Activated CD4-positive, alpha-beta T cell treated with anti-CD3 and anti-CD28 coated beads for 4 hours (primary cell): ENCODE measurements around the gene IKBIP.
"Not testable (repeated sequence)": the region's sequence is repeated elsewhere in the genome, so short reads cannot be mapped to it uniquely, and the experiment has no call there.

ENCODE experiments used
- DNase-seq, 2 donors: peaks; one replicate each; pipeline ENCODE4 v3.0.0-alpha.2; 2020

IKBIP gene

GRCh38 chr12:98644712-98645571 lies at the start of gene IKBIP, which contains the start of gene APAF1:
TSS of gene IKBIP (minus strand) at chr12:98644788. CDS start at chr12:98644701, 87 bp downstream.
TSS of gene APAF1 (plus strand) at chr12:98645290. CDS start at chr12:98648360, 3,070 bp downstream.
- DNase-seq: peak; percentile 93 to 96

GRCh38 chr12:98691351-98691750 lies 46.8 kb upstream of the IKBIP start:
- DNase-seq: no peak

GRCh38 chr12:98686603-98687002 lies 42.0 kb upstream of the IKBIP start:
- no peak for DNase-seq

DNA sequence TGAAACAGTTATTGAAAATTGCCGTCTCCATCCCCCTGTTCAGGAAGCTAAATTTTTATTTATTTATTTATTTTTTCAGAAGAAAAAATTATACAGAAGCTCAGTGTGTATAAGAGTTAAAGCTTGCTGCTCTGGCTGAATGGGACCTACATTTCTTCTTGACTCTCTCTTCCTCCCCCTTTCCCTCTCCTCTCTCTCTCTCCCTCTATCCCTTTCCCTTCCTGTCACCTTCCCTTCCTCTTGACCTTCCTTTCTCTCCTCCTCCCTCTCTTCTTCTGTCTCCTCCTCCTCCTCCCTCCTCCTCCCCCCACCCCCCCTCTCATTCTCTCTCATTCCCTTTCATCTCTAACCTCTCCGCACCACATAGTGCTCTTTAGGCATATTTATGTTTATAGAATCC lies 39.6 kb upstream of the IKBIP start:
- DNase-seq: no peak

GRCh38 chr12:98679611-98680005 lies 35.0 kb upstream of the IKBIP start:
- no peak for DNase-seq

DNA sequence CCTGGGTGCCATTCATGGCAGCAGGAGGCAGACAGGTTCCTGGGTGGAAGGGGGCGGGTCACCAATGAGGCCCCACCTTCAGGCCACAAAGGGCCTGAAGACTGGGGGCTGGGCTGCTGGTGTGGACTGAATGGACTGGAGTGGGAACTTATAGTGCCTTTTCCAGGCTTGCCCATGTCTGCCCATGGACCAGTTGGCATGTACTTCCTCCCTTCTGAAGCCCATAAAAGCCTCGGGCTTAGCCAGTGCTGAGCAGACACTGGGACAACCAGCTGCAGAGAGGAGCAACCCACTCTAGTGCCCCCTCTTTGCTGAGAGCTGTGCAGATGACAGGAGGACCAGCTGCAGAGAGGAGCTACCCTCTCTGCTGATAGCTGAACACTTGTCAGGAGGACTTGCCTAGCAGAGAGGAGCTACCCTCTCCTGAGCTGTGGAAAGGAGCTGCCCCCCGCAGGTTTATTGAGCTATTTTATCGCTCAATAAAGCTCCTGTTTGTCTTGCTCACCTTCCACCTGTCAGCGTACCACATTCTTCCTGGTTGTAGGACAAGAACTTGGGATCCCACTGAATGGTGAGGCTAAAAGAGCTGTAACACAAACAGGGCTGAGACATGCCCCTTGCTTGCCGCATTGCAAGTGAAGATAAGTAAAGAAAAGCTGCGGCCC lies 34.5 kb upstream of the IKBIP start:
- DNase-seq: no peak

DNA sequence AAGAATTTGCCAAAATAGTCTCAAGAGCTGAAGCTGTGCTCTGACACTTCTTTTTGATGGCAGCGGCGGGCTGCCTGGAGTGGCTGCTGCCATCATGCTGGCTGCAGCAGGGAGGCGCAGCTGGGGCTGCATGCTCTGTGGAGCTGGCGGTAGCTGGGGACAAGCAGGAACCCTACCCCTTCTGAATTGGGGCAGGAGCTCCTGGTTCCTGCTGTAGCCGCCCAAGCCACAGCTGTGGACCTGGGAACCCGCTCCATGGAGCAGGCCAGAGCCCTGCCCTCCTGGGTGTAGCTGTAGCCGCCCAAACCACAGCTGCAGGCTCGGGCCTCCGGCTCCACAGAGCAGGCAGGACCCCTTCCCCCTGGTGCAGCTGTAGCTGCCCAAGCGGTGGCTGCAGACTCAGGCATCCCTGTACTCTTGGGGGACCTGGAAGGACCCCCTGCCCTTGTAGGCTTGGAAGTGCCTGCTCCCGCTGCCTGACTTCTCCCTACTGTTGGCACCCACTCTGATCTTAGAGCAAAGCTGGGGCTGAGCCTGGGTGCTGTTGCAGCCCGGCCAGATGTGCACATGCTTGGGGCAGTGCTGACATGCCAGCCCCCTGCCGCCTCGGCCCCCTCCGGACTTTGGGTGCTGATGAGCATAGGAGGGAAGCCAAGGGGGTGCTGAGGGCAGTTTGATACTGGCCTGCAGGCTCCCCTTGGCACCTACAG lies 33.8 kb upstream of the IKBIP start:
- DNase-seq: no peak

DNA sequence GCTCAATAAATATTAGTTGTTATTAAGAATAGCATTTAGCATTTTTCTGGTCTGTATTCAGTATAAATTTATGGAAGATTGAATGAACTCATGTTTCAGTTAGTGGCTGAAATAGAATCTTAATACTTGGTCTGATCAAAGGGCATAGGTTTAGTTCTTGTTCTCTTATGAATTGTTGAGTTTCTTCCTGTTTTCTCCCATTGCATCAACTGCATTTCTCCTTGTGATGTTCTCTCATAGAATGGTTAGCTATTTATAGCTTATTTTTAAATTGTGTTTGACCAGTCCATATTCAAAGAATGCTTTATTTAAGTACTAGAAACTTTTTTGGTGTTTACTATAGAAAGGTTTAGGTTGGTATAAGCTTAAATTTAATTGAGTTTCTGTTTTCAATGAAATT lies 30.3 kb upstream of the IKBIP start:
- no peak for DNase-seq

GRCh38 chr12:98671459-98671858 lies 26.9 kb upstream of the IKBIP start:
- DNase-seq: no peak

DNA sequence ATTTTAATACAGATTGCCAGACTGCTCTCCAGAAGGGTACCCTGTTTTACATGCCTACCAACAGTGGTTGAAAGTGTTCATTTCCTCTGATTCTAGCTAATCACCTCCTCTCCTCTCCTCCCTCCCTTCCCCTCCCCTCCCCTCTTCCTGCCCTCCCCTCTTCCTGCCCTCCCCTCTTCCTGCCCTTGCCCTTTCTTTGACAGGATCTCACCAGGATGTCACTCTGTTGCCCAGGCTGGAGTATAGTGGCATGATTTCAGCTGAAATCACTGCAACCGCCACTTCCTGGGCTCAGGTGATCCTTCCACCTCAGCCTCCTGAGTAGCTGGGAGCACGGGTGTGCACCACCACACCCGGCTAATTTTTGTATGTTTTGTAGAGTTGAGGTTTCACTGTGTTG lies 25.2 kb upstream of the IKBIP start:
- no peak for DNase-seq

- DNase-seq: no peak
Measured at GRCh38 chr12:98660521-98660920, 15.9 kb upstream of the IKBIP start.

- DNase-seq: no peak
Measured at GRCh38 chr12:98656289-98657101, 11.9 kb upstream of the IKBIP start.

GRCh38 chr12:98653866-98654493 lies 9.4 kb upstream of the IKBIP start:
- no peak for DNase-seq

GRCh38 chr12:98651328-98651727 lies 6.7 kb upstream of the IKBIP start:
- DNase-seq: no peak

DNA sequence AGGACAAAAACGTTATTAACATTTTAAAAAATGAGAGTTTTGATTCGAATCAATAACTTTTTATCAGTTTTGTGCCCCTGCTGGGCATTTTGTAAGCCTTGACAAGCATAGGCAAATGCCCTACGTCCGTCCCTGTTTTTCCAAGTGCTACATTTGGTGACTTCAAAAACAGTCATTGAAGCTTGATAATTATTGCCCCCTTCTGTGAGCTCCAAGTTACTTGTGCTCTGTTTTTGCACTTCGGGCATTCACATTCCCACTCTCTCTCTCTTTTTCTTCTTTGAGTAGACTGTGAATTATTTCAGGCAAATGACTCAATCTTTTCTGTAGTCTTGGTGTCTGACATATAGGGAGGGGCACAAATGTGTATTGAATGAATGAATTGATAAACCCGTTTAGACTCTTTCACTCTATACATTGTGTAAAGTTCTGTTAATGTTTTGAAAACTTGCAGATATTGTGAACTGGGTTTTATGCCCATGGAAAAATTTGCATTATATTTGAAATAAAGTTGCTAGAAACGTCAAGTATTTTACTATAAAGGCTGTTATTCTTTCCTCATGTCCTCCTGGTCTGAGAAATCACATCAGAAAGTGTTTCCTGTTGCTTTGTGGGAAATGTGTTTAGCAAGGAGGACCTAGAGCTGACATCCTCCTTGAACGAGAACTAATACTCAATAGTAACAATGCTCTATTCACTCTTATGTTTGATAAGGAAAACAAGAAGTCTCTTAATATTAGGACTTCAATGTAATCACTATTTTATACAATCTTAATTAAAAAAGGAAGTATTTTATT lies 1.9 kb upstream of the IKBIP start:
- no peak for DNase-seq

GRCh38 chr12:98645572-98646067 lies 1.0 kb upstream of the IKBIP start:
- DNase-seq: peak in 1 of 2 donors; percentile 5

DNA sequence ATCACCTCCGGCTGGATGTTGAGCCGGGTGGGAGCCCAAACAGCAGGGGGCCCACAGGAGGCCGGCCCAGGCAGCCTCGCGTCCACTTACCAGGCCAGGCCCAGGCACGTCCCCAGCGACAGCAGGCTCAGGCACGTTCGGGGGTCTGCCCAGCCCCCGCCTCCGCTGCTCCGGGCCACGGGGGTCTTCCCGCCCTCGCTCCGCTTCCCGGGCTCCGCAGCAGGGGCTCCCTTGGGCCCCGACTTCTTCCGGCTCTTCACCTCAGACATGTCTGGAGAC lies 216 bp downstream of the IKBIP start:
- DNase-seq: peak in 1 of 2 donors; percentile 34

DNA sequence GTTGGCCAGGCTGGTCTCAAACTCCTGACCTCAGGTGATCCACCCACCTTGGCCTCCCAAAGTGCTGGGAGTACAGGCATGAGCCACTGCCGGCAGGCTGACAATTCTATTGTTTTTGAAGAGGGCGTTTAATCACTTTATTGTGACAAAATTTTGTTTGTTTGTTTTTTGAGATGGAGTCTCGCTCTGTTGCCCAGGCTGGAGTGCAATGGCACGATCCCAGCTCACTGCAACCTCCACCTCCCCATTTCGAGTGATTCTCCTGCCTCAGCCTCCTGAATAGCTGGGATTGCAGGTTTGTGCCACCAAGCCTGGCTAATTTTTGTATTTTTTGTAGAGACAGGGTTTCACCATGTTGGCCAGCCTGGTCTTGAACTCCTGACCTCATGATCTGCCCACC lies 1.8 kb downstream of the IKBIP start:
- DNase-seq: not testable (repeated sequence)

DNA sequence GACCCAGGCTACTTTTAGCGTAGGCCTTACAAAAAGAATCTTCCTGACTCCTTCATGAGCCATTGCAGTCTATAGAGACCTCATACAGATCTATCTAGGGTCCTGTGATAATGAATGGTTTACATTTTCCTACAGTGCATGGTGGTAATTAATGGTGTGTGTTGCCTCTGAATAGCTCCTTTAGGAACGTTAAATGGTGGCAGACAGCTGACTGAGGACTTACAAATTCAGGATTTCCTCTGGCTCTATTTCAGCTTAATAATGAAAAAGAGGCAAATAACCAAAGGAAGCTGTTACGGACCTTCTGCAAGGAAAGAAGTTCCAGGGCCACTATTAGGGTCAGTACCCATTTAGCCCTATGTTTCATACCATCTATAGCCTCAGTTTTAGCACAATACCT lies 5.1 kb downstream of the IKBIP start:
- DNase-seq: no peak

DNA sequence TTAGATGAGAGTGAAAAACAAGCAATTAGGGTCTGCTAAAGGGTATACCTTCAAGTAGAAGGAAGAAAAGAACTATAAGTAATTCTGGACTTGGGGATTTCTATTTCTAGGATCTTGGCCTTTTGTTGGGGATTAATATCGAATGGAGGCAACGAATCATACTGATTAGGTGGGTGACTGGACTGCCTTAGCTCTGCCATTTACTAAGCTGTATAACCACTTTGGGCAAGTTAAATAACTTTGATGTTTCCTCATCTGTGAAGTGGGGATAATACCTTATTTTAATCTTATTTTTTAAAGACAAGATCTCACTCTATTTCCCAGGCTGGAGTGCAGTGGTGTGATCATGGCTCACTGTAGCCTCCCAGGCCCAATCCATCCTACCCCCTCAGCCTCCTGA lies 6.6 kb downstream of the IKBIP start:
- DNase-seq: no peak

GRCh38 chr12:98637068-98637467 lies 7.5 kb downstream of the IKBIP start:
- no peak for DNase-seq
